ENCODE measurements around the gene PPP3CA.

GRCh38 chr4:101183666-101184373 lies 163.5 kb downstream of the PPP3CA start:
- no peak for TF ChIP-seq CTCF (conservative IDR thresholded peaks at IDR 0.05; ENCODE audit: low read depth, low read length)
- TF ChIP-seq EZH2 (IDR thresholded peaks at IDR 0.05; ENCODE audit: borderline replicate concordance, low read depth, low read length, poor library complexity, severe bottlenecking), result no peak

Measured in A673 (cell line).